Spinal cord (tissue), 10 donors: ENCODE results near the gene FAM120B. TPM values are rescaled to one million over a fixed set of nuclear protein-coding genes. Genes with fewer than 3 reads are reported as not detected.

ENCODE experiments used
- DNase-seq, 6 donors: peaks; one replicate each; pipeline versions ENCODE4 v3.0.0 to v3.0.0-alpha.2; 2013 to 2015; ENCODE audit warnings: low spot score in 6 of 6, low read depth in 4 of 6
- H3K27ac ChIP-seq: one replicate; pipeline ENCODE4 v1.5.1; 2013; ENCODE audit warnings: low read depth, low read length, control low read depth
- H3K27me3 ChIP-seq: one replicate; pipeline ENCODE4 v1.6.1; 2013; ENCODE audit warnings: low read length; ENCODE audit not compliant: control insufficient read depth, insufficient read depth
- H3K36me3 ChIP-seq: one replicate; pipeline ENCODE4 v1.6.1; 2013; ENCODE audit warnings: low read length; ENCODE audit not compliant: control insufficient read depth, insufficient read depth
- H3K4me1 ChIP-seq: one replicate; pipeline ENCODE4 v1.6.1; 2013; ENCODE audit warnings: low read length; ENCODE audit not compliant: control insufficient read depth, insufficient read depth
- H3K4me3 ChIP-seq: one replicate; pipeline ENCODE4 v1.5.1; 2013; ENCODE audit warnings: low read depth, low read length, control low read depth
- H3K9me3 ChIP-seq: one replicate; pipeline ENCODE4 v1.6.1; 2013; ENCODE audit warnings: low read length; ENCODE audit not compliant: control insufficient read depth, insufficient read depth
- WGBS: methylation state at CpG from one replicate; pipeline ENCODE4 v1.1.5; 2013; ENCODE audit warnings: missing lambda C conversion rate; ENCODE audit not compliant: insufficient coverage; 5-methylcytosine and 5-hydroxymethylcytosine counted together
- polyA plus RNA-seq, 2 donors: library from polyadenylated mRNA; unstranded; fragments of 120-200 nt; gene quantifications; one replicate each; pipeline ENCODE4 v1.2.1, GENCODE V29; 2013; ENCODE audit not compliant: insufficient read length in 2 of 2
- small RNA-seq: library from RNA; depleted of rRNA; stranded (forward); fragments of <200 nt; gene quantifications from one replicate; pipeline ENCODE3, GENCODE V24; 2014; ENCODE audit warnings: low replicate concordance
- total RNA-seq, 2 donors: library from RNA; depleted of rRNA in 1 of 2; stranded (reverse); fragments of 120-200 nt in 1 of 2; fragments of >200 nt in 1 of 2; gene quantifications; one replicate each; pipeline versions ENCODE4 v1.2.3 to v1.2.4, GENCODE V29; 2013 to 2014
- donor health status: healthy.

FAM120B gene
- total and polyA plus RNA-seq, 4 donors, result 29.0 to 40.2 (median 36.6) TPM

DNA sequence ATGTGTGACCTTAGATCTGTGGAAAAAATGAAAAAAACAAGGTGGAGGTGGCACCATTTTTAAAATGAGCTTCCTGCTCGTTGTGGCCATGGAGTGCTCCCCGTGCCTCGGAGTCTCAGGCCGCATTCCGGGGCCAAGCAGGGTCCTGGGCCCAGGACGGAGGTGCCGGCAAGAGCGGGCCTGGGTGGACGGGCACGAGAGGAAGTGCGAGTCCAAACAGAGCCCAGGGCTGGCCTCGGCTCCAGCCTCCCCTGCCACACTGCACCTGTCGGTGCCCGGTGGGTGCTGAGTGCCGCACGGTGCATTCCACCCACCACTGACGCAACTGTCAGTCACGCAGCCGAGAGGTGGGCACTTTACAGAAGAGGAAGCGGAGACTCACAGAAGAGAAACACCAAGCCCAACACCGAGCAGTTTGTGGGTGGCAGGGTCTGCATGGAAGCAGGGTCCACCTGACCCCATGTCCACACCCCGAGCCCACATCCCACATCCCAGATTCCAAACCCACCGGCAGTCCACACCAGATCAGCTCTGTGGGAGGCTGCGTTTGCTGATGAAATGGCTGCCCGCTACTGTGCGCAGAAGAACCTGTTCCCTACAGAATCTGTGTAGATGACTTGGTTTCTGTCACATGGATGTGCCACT is 148.9 kb downstream of the FAM120B start:
- WGBS, result 93% methylated on average over 25 of the region's 26 CpGs
- no peak for DNase-seq
- H3K4me1 ChIP-seq, result peaks cover 18% of the 10 kb centered on the region
- no peaks in the 10 kb centered on the region for H3K27me3 ChIP-seq
- H3K9me3 ChIP-seq, result no peaks in the 10 kb centered on the region
- no peak overlapping the region for H3K27ac ChIP-seq
- H3K36me3 ChIP-seq, result no peaks in the 10 kb centered on the region
- no peak overlapping the region for H3K4me3 ChIP-seq

DNA sequence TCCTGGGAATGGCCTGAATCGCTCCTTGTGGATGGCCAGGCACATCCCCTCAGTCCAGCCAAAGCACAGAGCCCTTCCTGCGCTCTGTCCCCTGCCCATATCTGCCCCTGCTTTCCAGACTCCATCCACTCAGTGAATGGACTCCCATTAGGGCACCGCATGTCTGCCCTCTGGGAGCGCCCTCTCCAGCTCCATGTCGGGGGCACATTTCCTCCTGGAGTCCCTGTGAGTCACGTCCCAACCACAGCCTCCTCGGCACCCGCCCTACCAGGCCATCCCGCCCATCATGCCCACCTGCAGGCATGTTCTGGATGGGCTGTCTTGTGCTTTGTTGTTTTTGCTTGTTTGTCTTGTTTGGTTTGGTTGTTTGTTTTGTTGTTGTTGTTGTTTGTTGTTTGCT is 149.8 kb downstream of the FAM120B start:
- no peak for DNase-seq
- WGBS, result 86% methylated on average over 9 of the region's 9 CpGs
- Histone ChIP-seq H3K4me1 (peaks cover 13% of the 10 kb centered on the region), H3K4me3 (no peak overlapping the region), H3K9me3 (no peaks in the 10 kb centered on the region), H3K27ac (no peak overlapping the region), H3K27me3 (no peaks in the 10 kb centered on the region), H3K36me3 (no peaks in the 10 kb centered on the region)

Small RNA genes within 50 kb of the gene (small RNA-seq; reads per million reads assigned to genes)
- not detected for gene MIR4644

Other genes with a start within 250 kb of the FAM120B start
- gene DLL1, start 15.7 kb upstream of the FAM120B start, total RNA-seq, result 10 to 100 TPM; 10.4 to 12.9 TPM
- gene DLL1, start 15.7 kb upstream of the FAM120B start, polyA plus RNA-seq, result 10 to 100 TPM; 30.5 to 42.8 TPM
- 100 to 1,000 TPM; 162 to 207 TPM for gene PSMB1, start 246.5 kb downstream of the FAM120B start, total RNA-seq
- 100 to 1,000 TPM; 139 to 142 TPM for gene PSMB1, start 246.5 kb downstream of the FAM120B start, polyA plus RNA-seq
- gene TBP, start 247.6 kb downstream of the FAM120B start, total RNA-seq, result 10 to 100 TPM; 11.5 to 16.5 TPM
- 10 to 100 TPM; 22.5 to 27.6 TPM for gene TBP, start 247.6 kb downstream of the FAM120B start, polyA plus RNA-seq